Measurements from ENCODE around the gene EIF4A3.

- TF ChIP-seq CTCF (IDR thresholded peaks at IDR 0.05; ENCODE audit: low read length) (no peak), EZH2 (IDR thresholded peaks at IDR 0.05; ENCODE audit: borderline replicate concordance, low read length) (no peak)
These were observed 5.3 kb downstream of the EIF4A3 start for GRCh38 chr17:80141463-80142165.

Measured in OCI-LY1 (cell line).